ENCODE measurements around the gene OR2L5. TPM values are rescaled to one million over a fixed set of nuclear protein-coding genes. Genes with fewer than 3 reads are reported as not detected.

The OR2L5 gene
- total RNA-seq, 2 experiments from 2014 or later: not detected

GRCh38 chr1:248055261-248055660 is 41.8 kb downstream of the OR2L5 start:
- H3K4me2 ChIP-seq (ENCODE audit: low read length): no peak overlapping the region
- H3K4me1 ChIP-seq (ENCODE audit: insufficient read depth, low read length, poor library complexity, severe bottlenecking): no peaks in the 10 kb centered on the region
- H3K4me3 ChIP-seq (ENCODE audit: low read depth, low read length, poor library complexity, severe bottlenecking): no peak overlapping the region
- H3K9me2 ChIP-seq (ENCODE audit: insufficient read depth, low read length): no peaks in the 10 kb centered on the region
- POLR2A ChIA-PET: no interaction called here
- no peaks in the 10 kb centered on the region for H3K36me3 ChIP-seq (ENCODE audit: insufficient read depth, low read length)
- H3K79me2 ChIP-seq (ENCODE audit: insufficient read depth, low read depth, low read length): no peaks in the 10 kb centered on the region
- TF ChIP-seq EZH2phosphoT487 (IDR thresholded peaks at IDR 0.05; ENCODE audit: borderline replicate concordance, low read depth, low read length) (no peak), CTCF (conservative IDR thresholded peaks at IDR 0.05; ENCODE audit: low read length) (no peak)
- H4K20me1 ChIP-seq (ENCODE audit: insufficient read depth, low read length): no peaks in the 10 kb centered on the region
- no peak for DNase-seq (ENCODE audit: low spot score)
- H3K27ac ChIP-seq (ENCODE audit: low read depth, low read length, poor library complexity, severe bottlenecking): no peak overlapping the region
- intact Hi-C loops (cut with micrococcal nuclease; ENCODE audit: unreplicated experiment): no loop called here
- H2AFZ ChIP-seq (ENCODE audit: low read length): no peak overlapping the region
- CTCF ChIA-PET (ENCODE audit: unreplicated experiment): no interaction called here
- BruUV-seq (replicated peaks): no TSS peak
- H3K9me3 ChIP-seq (ENCODE audit: low read length): no peaks in the 10 kb centered on the region

GRCh38 chr1:248065071-248065470 is 51.6 kb downstream of the OR2L5 start:
- BruUV-seq (replicated peaks): no TSS peak
- Histone ChIP-seq H3K4me2 (ENCODE audit: low read length) (no peak overlapping the region), H3K36me3 (ENCODE audit: insufficient read depth, low read length) (no peaks in the 10 kb centered on the region), H3K9me2 (ENCODE audit: insufficient read depth, low read length) (no peaks in the 10 kb centered on the region), H3K4me1 (ENCODE audit: insufficient read depth, low read length, poor library complexity, severe bottlenecking) (no peaks in the 10 kb centered on the region), H3K9me3 (ENCODE audit: low read length) (no peaks in the 10 kb centered on the region), H3K79me2 (ENCODE audit: insufficient read depth, low read depth, low read length) (no peaks in the 10 kb centered on the region), H3K4me3 (ENCODE audit: low read depth, low read length, poor library complexity, severe bottlenecking) (no peak overlapping the region), H3K27ac (ENCODE audit: low read depth, low read length, poor library complexity, severe bottlenecking) (no peak overlapping the region), H4K20me1 (ENCODE audit: insufficient read depth, low read length) (no peaks in the 10 kb centered on the region), H2AFZ (ENCODE audit: low read length) (no peak overlapping the region)
- TF ChIP-seq EZH2phosphoT487 (IDR thresholded peaks at IDR 0.05; ENCODE audit: borderline replicate concordance, low read depth, low read length) (no peak), CTCF (conservative IDR thresholded peaks at IDR 0.05; ENCODE audit: low read length) (no peak)
- POLR2A ChIA-PET: no interaction called here
- no peak for DNase-seq (ENCODE audit: low spot score)
- CTCF ChIA-PET (ENCODE audit: unreplicated experiment): no interaction called here
- intact Hi-C loops (cut with micrococcal nuclease; ENCODE audit: unreplicated experiment): no loop called here

GRCh38 chr1:248065604-248066003 is 52.1 kb downstream of the OR2L5 start:
- POLR2A ChIA-PET: no interaction called here
- H3K4me2 ChIP-seq (ENCODE audit: low read length): no peak overlapping the region
- no peak for DNase-seq (ENCODE audit: low spot score)
- no TSS peak for BruUV-seq (replicated peaks)
- no peak overlapping the region for H2AFZ ChIP-seq (ENCODE audit: low read length)
- no peak for TF ChIP-seq EZH2phosphoT487 (IDR thresholded peaks at IDR 0.05; ENCODE audit: borderline replicate concordance, low read depth, low read length)
- no peak for TF ChIP-seq CTCF (conservative IDR thresholded peaks at IDR 0.05; ENCODE audit: low read length)
- H3K9me3 ChIP-seq (ENCODE audit: low read length): no peaks in the 10 kb centered on the region
- CTCF ChIA-PET (ENCODE audit: unreplicated experiment): no interaction called here
- no peaks in the 10 kb centered on the region for H3K9me2 ChIP-seq (ENCODE audit: insufficient read depth, low read length)
- H3K79me2 ChIP-seq (ENCODE audit: insufficient read depth, low read depth, low read length): no peaks in the 10 kb centered on the region
- no peaks in the 10 kb centered on the region for H3K4me1 ChIP-seq (ENCODE audit: insufficient read depth, low read length, poor library complexity, severe bottlenecking)
- H3K4me3 ChIP-seq (ENCODE audit: low read depth, low read length, poor library complexity, severe bottlenecking): no peak overlapping the region
- H3K27ac ChIP-seq (ENCODE audit: low read depth, low read length, poor library complexity, severe bottlenecking): no peak overlapping the region
- no peaks in the 10 kb centered on the region for H3K36me3 ChIP-seq (ENCODE audit: insufficient read depth, low read length)
- intact Hi-C loops (cut with micrococcal nuclease; ENCODE audit: unreplicated experiment): no loop called here
- H4K20me1 ChIP-seq (ENCODE audit: insufficient read depth, low read length): no peaks in the 10 kb centered on the region

Small RNA genes lying within 50 kb of the gene (small RNA-seq; reads per million reads assigned to genes)
- not detected for gene RF00019

Other genes starting within 250 kb of the OR2L5 start
- gene OR14A16, start 189.5 kb upstream of the OR2L5 start, total RNA-seq (2014; rRNA removed; shearing (Covaris generic)): not detected in 2 replicates
- not detected in 2 replicates for gene OR14A16, start 189.5 kb upstream of the OR2L5 start, total RNA-seq (2022)
- not detected in 2 replicates for gene OR11L1, start 171.8 kb upstream of the OR2L5 start, total RNA-seq (2014; rRNA removed; shearing (Covaris generic))
- gene OR11L1, start 171.8 kb upstream of the OR2L5 start, total RNA-seq (2022): not detected in 2 replicates
- gene TRIM58, start 156.5 kb upstream of the OR2L5 start, total RNA-seq (2014; rRNA removed; shearing (Covaris generic)): not detected in 2 replicates
- gene TRIM58, start 156.5 kb upstream of the OR2L5 start, total RNA-seq (2022): not detected in 2 replicates
- gene OR2W3, start 118.1 kb upstream of the OR2L5 start, total RNA-seq (2014; rRNA removed; shearing (Covaris generic)): not detected in 2 replicates
- not detected in 2 replicates for gene OR2W3, start 118.1 kb upstream of the OR2L5 start, total RNA-seq (2022)
- gene OR2T8, start 93.4 kb upstream of the OR2L5 start, total RNA-seq (2014; rRNA removed; shearing (Covaris generic)): not detected in 2 replicates
- not detected in 2 replicates for gene OR2T8, start 93.4 kb upstream of the OR2L5 start, total RNA-seq (2022)
- not detected in 2 replicates for gene OR2AJ1, start 88.8 kb upstream of the OR2L5 start, total RNA-seq (2014; rRNA removed; shearing (Covaris generic))
- not detected in 2 replicates for gene OR2AJ1, start 88.8 kb upstream of the OR2L5 start, total RNA-seq (2022)
- gene OR2L8, start 64.8 kb upstream of the OR2L5 start, total RNA-seq (2014; rRNA removed; shearing (Covaris generic)): not detected in 2 replicates
- not detected in 2 replicates for gene OR2L8, start 64.8 kb upstream of the OR2L5 start, total RNA-seq (2022)
- gene OR2AK2, start 48.4 kb upstream of the OR2L5 start, total RNA-seq (2014; rRNA removed; shearing (Covaris generic)): 0.15 TPM in 1 of 2 replicates, not detected in the other
- not detected in 2 replicates for gene OR2AK2, start 48.4 kb upstream of the OR2L5 start, total RNA-seq (2022)
- 0.06 TPM in 1 of 2 replicates, not detected in the other for gene OR2L2, start 16.4 kb downstream of the OR2L5 start, total RNA-seq (2014; rRNA removed; shearing (Covaris generic))
- 0.07 and 0.10 TPM in 2 replicates for gene OR2L2, start 16.4 kb downstream of the OR2L5 start, total RNA-seq (2022)
- gene OR2L3, start 33.2 kb downstream of the OR2L5 start, total RNA-seq (2014; rRNA removed; shearing (Covaris generic)): 0.15 TPM in 1 of 2 replicates, not detected in the other
- not detected in 2 replicates for gene OR2L3, start 33.2 kb downstream of the OR2L5 start, total RNA-seq (2022)
- not detected in 2 replicates for gene OR2L13, start 81.5 kb downstream of the OR2L5 start, total RNA-seq (2014; rRNA removed; shearing (Covaris generic))
- not detected in 2 replicates for gene OR2L13, start 81.5 kb downstream of the OR2L5 start, total RNA-seq (2022)
- not detected in 2 replicates for gene OR2M5, start 131.5 kb downstream of the OR2L5 start, total RNA-seq (2014; rRNA removed; shearing (Covaris generic))
- not detected in 2 replicates for gene OR2M5, start 131.5 kb downstream of the OR2L5 start, total RNA-seq (2022)
- gene OR2M2, start 161.2 kb downstream of the OR2L5 start, total RNA-seq (2014; rRNA removed; shearing (Covaris generic)): not detected in 2 replicates
- not detected in 2 replicates for gene OR2M2, start 161.2 kb downstream of the OR2L5 start, total RNA-seq (2022)
- gene OR2M3, start 183.6 kb downstream of the OR2L5 start, total RNA-seq (2014; rRNA removed; shearing (Covaris generic)): not detected in 2 replicates
- not detected in 2 replicates for gene OR2M3, start 183.6 kb downstream of the OR2L5 start, total RNA-seq (2022)
- gene OR2M4, start 217.8 kb downstream of the OR2L5 start, total RNA-seq (2014; rRNA removed; shearing (Covaris generic)): not detected in 2 replicates
- not detected in 2 replicates for gene OR2M4, start 217.8 kb downstream of the OR2L5 start, total RNA-seq (2022)

Data from OCI-LY7 (cell line).